Mononuclear cell (primary cell): ENCODE data around the gene TUFT1. TPM values are rescaled to one million over a fixed set of nuclear protein-coding genes. Genes with fewer than 3 reads are reported as not detected.
A peak's percentile ranks its signal among the peaks of the same experiment; 100 is the strongest.

Experiments
- H3K27me3 ChIP-seq: 2 replicates; pipeline ENCODE4 v1.6.0; 2011; ENCODE audit warnings: low read length, control low read depth; ENCODE audit not compliant: insufficient read depth
- H3K4me1 ChIP-seq: 2 replicates; pipeline ENCODE4 v1.5.1; 2011; ENCODE audit warnings: mild to moderate bottlenecking, low read length, control low read depth; ENCODE audit not compliant: insufficient read depth
- H3K4me3 ChIP-seq: 2 replicates; pipeline ENCODE4 v1.5.1; 2011; ENCODE audit warnings: mild to moderate bottlenecking, low read length, moderate library complexity
- H3K9me3 ChIP-seq: 2 replicates; pipeline ENCODE4 v1.5.1; 2011; ENCODE audit warnings: low read depth, mild to moderate bottlenecking, control low read depth, low read length
- total RNA-seq: library from RNA; depleted of rRNA; stranded (reverse); fragments of >200 nt; gene quantifications from one replicate; pipeline ENCODE4 v1.2.3, GENCODE V29; 2012

The TUFT1 gene, protein sequence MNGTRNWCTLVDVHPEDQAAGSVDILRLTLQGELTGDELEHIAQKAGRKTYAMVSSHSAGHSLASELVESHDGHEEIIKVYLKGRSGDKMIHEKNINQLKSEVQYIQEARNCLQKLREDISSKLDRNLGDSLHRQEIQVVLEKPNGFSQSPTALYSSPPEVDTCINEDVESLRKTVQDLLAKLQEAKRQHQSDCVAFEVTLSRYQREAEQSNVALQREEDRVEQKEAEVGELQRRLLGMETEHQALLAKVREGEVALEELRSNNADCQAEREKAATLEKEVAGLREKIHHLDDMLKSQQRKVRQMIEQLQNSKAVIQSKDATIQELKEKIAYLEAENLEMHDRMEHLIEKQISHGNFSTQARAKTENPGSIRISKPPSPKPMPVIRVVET
- 4.0 TPM for total RNA-seq

DNA sequence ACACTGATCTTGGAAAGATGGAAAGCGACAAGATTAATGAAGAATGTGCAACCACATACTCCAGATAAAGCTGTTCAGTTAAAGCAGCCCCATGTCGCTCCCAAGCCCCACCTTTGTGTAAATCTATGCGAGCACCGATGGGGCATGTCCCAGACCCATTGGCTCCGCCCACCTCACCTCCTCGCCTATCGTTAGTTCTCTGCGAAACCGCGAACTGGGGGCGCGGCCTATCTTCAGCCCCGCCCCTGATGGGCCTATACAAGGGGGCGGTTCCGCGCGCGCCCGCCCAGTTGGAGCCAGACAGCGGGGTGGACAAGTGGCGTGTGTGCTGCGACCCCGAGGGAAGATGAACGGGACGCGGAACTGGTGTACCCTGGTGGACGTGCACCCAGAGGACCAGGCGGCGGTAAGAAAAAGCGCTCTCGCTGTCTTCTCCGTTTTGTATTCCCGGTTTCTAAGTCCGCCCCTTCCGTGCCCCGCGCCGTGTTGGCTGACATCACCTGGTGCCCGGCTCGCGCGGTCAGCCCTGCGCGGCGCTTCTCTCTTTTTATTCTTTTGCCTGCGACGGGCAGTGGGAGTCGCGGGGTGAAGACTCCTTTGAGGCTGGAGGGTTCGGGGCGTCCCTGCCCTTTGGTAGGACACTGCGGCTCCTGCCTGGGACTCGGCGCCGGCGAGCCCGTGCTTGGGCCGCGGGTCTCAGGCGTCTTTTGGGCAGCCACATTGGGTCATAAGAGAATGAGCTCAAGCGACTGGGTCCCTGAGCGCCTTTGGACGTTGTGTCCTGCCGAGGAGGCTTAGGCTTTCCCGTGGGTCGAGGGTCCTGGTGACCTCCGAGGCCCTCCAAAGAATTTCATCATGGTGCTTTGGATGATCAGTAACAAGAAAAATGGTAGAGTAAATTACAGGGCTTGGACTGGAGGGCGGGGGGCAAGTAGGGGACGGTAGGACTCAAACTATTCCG, at the start of gene TUFT1:
TUFT1 (plus strand) TSS at position 289 of the 961 bp plus-strand sequence; CDS start at position 347, 58 bp downstream.
- H3K27me3 ChIP-seq: peaks cover 8% of the 10 kb centered on the region
- H3K4me3 ChIP-seq: peak within 1 kb of the TSS; percentile 55
- peaks cover 20% of the 10 kb centered on the region for H3K4me1 ChIP-seq
- H3K9me3 ChIP-seq: no peaks in the 10 kb centered on the region

DNA sequence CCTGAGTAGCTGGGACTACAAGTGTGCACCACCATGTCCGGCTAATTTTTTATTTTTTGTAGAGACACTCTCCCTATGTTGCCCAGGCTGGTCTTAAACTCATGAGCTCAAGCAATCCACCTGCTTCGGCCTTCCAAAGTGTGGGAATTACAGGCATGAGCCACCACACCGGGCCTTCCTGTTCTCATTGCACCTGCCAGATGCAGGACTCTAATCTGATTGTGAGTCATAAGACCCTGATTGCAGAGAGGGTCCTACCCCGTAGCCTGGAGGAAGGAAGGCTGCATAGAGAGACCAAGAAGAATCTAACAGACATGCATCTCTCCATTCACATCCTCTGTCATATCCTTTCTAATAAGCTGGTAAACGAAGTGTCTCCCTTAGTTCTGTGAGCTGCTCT, 48.5 kb upstream of the TUFT1 start:
- H3K4me3 ChIP-seq: no peak overlapping the region
- H3K9me3 ChIP-seq: no peaks in the 10 kb centered on the region

DNA sequence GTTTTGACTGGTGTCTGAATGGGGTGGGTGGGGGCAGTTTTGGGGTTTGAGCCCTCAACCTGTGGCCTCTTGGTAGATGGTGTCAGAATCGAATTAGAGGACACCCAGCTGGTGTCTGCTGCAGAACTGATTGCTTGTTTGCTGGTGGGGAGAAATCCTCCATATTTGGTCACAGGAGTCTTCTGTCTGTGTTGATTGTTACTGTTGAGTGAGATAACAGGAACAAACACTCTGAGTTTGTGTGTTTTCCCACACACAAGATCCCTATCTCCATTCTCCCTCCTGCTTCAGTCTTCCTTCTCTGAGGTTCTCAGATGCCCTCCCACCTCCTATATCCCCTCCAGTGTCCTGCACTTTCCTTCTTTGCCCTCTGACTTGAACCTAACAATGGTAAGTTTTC, 48.0 kb upstream of the TUFT1 start:
- Histone ChIP-seq H3K4me3 (no peak overlapping the region), H3K4me1 (no peaks in the 10 kb centered on the region), H3K27me3 (no peaks in the 10 kb centered on the region), H3K9me3 (no peaks in the 10 kb centered on the region)

More for the DNA sequence above, 48.5 kb upstream of the TUFT1 start:
- Histone ChIP-seq H3K4me1 (no peaks in the 10 kb centered on the region), H3K27me3 (no peaks in the 10 kb centered on the region)

DNA sequence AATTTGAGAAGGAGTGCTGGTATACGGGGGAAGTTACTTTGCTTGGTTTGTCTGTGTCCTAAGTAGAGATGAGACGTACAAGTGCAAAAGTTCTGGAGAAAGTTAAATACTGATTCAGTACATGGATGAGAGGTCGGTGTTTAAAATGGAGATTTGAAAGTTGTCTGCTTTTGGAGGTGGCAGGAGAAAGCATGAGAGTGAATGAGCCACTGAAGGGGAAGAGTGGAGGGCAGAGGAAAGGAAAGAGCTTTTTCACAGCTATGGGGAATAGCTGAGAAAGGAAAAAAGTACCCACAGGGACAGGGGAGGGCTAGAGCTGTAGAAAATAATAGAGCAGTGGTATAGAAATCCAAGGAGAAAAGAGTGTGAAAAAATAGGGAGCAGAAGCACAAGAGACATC, 47.1 kb upstream of the TUFT1 start:
- Histone ChIP-seq H3K4me3 (no peak overlapping the region), H3K27me3 (no peaks in the 10 kb centered on the region), H3K4me1 (no peaks in the 10 kb centered on the region), H3K9me3 (no peaks in the 10 kb centered on the region)

DNA sequence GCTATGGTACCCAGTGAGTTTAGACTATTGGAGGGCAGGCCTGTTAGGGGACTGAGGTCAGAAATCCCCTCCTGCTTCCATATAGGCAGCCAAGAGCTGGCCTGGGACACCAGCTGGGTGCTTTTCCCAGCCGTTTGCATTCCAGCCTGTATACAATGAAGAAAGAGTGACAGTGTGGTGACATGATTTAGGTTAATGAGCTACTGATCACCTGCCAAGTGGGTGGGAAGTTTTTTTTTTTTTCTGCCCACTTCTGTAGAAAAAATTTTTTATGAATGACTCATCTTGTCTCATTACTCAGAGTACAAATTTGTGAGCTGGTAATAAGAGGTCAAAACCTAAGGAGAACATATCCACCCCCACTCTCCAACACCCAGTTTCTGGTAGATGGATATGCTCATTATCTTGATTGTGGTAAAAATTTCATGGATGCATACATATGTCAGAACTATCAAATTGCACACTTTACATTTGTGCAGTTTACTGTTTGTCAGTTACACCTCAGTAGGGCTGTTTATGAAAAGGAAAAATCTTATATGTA, 45.3 kb upstream of the TUFT1 start:
- Histone ChIP-seq H3K27me3 (no peaks in the 10 kb centered on the region), H3K9me3 (no peaks in the 10 kb centered on the region), H3K4me3 (no peak overlapping the region), H3K4me1 (no peaks in the 10 kb centered on the region)

DNA sequence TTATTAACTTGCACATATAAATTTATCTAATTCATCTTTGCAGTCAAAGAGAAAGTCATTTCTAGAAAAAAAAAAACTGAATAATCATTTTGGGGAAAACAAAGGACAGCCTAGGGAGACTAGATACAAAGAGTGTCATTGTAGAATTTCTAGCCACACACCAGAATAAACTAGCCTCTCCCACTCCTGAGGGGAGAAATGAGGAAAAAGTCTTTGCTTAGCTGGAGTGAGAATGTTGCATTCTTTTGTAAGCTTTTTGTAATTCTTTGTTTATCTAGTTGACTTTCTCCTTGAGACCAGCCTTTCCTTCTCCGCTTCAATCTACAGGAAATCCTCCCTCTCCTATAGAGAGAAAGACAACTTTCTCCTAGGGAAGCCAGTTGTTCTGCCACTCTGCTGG, 44.8 kb upstream of the TUFT1 start:
- Histone ChIP-seq H3K4me1 (no peaks in the 10 kb centered on the region), H3K9me3 (no peaks in the 10 kb centered on the region), H3K4me3 (no peak overlapping the region), H3K27me3 (no peaks in the 10 kb centered on the region)

DNA sequence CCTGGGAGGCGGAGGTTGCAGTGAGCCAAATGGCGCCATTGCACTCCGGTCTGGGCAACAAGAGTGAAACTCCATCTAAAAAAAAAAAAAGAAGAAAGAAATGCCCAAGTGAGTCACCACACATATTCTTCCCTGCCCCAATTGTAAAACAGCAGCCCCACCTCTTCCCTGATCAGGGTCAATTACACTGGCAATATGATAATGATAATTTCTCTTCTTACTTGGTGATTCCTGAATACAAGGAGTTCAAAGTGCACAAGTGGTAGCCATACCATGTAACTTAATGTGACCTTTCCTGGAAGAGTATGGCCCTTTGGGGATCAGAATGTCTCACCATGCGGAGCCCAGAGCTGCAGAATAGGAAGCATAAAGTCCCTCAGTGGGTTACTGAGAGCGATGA, 40.7 kb upstream of the TUFT1 start:
- Histone ChIP-seq H3K27me3 (no peaks in the 10 kb centered on the region), H3K9me3 (no peaks in the 10 kb centered on the region)

DNA sequence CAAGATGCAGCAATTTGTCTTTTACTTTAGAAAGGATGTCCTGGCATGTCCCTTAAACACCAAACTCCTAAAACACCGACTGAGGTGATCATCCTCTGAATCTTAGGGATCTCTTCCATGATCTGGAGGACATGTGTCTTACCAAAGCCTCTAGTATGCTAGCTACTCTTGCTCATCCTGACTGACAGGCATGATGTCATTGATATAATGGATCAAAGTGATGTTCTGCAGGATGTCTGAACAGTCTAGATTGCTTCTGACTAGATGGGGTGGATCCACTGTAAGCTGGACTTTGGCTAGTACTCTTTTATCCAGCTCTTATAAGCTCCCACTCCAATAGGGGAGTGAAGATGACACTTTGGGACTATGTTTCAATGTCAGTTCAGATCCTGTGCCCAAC, 40.2 kb upstream of the TUFT1 start:
- no peak overlapping the region for H3K4me3 ChIP-seq
- no peaks in the 10 kb centered on the region for H3K27me3 ChIP-seq
- no peaks in the 10 kb centered on the region for H3K4me1 ChIP-seq
- H3K9me3 ChIP-seq: no peaks in the 10 kb centered on the region

More for the DNA sequence above, 40.7 kb upstream of the TUFT1 start:
- Histone ChIP-seq H3K4me3 (no peak overlapping the region), H3K4me1 (no peaks in the 10 kb centered on the region)

DNA sequence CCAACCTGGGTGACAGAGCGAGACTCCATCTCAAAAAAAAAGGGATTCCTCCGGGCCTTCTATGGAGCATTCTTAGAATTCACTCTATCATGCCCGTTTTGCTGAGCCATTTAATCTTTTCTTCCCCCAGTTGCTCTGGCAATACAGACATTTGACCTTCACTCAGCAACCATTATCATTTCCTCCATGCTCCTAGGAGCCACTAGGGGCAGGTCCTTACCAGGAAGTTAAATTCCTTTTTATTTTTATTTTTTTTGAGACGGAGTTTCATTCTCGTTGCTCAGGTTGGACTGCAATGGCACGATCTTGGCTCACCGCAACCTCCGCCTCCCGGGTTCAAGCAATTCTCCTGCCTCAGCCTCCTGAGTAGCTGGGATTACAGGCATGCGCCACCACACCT, 38.6 kb upstream of the TUFT1 start:
- no peaks in the 10 kb centered on the region for H3K9me3 ChIP-seq
- no peaks in the 10 kb centered on the region for H3K27me3 ChIP-seq
- H3K4me1 ChIP-seq: no peaks in the 10 kb centered on the region
- no peak overlapping the region for H3K4me3 ChIP-seq

DNA sequence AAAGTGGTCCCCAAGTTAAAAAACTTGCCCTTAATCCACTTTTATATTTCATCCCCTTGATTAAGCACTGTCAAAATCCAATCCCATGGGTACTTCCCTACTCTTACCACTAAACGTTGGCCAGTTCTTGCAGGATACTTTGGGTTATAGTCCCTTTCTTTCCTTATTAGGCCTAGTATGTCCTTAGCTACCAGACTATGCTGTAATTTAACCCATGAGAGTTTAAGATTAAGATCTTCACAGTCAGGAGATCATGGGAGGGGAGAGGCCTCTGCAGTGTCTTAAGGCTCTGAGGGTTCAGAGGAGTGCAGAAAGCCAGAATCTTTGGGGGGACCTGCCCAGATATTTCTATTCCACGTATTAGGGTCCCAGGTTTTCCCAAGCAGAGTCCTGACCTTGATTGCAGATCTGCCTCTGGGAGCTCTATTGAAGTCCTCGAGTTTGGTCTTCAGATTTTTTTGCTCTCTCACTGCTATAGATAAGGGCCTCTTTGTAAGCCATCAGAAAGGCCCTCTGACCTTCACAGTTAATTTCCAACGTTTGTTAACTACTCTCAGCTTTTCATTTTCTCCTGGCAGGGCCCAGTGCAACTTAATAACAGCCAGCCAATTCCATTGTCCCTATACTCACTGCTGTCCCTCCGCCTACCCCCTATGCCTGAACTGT, 37.9 kb upstream of the TUFT1 start:
- Histone ChIP-seq H3K9me3 (no peaks in the 10 kb centered on the region), H3K27me3 (no peaks in the 10 kb centered on the region), H3K4me3 (no peak overlapping the region), H3K4me1 (no peaks in the 10 kb centered on the region)

DNA sequence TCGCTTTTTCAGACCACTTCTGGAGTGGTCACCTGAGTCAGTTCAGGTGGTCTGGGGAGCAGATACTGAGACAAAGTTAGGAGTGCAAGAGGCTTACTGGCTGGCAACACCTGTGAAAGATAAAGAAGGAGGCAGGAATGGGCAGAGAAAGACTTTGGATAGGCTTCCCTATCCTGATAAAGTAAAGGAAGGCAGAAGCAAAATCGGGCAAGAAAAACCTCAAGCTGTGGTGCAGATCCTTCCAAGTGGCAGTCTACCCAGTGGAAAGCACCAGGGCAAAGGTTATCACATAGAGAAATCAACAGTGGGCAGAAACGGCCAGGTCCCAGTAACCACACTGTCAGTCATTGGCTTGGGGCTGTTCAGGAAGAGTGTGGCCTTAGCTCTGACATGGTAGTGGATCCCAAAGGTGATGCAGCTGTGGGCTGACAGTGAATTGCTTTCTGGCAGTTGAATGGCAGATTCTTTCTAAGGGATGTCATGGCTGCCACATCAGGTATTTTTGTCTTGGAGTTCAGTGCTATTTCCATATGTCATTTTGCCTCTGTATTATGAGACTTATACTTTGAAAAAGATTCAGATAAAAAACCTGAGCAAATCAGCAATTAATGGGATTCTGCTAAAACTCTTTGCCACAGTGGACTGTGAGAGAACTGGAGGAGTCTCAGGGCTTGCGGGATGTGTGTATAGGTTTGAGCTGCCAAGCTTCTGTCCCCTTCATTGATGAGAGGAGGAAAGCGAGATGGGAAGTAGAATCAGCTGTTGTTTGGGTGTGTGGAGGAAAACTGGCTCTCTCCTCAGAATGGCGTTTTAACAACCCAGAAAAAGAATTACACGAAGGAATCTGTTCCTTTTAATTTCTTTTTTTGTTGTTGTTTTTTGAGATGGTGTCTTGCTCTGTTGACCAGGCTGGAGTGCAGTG, 37.0 kb upstream of the TUFT1 start:
- Histone ChIP-seq H3K4me3 (no peak overlapping the region), H3K9me3 (no peaks in the 10 kb centered on the region), H3K27me3 (no peaks in the 10 kb centered on the region), H3K4me1 (no peaks in the 10 kb centered on the region)

DNA sequence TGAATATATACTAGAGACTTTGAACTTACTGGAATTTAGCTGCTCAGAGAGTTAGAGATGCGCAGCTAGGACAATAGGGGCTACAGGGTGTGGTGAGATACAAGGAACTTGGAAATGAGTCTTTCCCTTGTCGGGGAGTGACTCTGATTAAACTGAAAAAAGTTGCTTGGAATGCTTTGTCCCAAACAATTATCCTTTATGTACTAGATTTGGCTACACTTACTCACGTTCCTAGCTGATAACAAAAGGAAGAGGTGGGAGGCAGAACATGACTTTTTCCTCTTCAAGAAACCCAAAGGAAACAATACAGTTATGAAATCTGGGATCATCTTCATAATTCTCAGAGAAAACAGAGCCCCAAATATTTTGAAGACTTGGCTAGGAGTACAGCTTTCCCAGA, 35.9 kb upstream of the TUFT1 start:
- no peaks in the 10 kb centered on the region for H3K4me1 ChIP-seq
- no peaks in the 10 kb centered on the region for H3K9me3 ChIP-seq
- no peak overlapping the region for H3K4me3 ChIP-seq
- H3K27me3 ChIP-seq: no peaks in the 10 kb centered on the region

DNA sequence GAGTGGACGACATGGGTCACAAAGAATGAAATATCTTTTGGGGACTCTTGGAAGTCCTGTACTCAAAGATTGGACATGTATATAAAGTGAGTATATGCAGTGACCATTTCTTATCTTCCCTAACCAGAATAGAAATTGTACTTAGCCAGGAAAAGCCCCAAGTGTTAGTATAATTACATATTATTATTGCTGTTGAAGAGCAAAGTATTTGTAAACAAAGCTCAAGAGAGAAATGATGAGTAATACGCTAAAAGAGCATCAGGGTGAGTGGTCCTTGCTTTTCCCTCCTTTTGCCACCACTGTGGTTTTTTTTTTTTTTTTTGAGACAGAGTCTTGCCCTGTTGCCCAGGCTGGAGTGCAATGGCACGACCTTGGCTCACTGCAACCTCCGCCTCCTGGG, 35.4 kb upstream of the TUFT1 start:
- Histone ChIP-seq H3K9me3 (no peaks in the 10 kb centered on the region), H3K4me3 (no peak overlapping the region), H3K4me1 (no peaks in the 10 kb centered on the region), H3K27me3 (peaks cover 2% of the 10 kb centered on the region)

DNA sequence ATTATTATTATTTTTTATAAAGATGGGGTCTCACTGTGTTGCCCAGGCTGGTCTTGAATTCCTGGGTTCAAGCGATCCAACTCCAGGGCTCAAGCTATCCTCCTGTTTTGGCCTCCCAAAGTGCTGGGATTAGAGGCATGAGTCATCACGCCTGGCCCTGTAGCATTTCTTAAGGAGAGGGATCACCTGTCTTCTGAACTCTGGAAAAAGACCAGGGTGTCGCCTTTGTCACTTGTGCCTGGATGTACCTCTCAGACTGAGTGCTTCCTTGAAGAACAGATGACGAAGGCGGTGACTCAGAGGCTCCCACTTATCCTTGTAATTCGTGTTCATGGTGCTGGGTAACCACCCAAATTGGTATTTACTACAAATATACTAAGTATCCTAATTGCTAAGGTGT, 31.3 kb upstream of the TUFT1 start:
- H3K4me1 ChIP-seq: peaks cover 26% of the 10 kb centered on the region
- no peaks in the 10 kb centered on the region for H3K9me3 ChIP-seq
- H3K4me3 ChIP-seq: no peak overlapping the region
- peaks cover 17% of the 10 kb centered on the region for H3K27me3 ChIP-seq
